HAP-1 (cell line): ENCODE results near the gene EPRS1.

Experiments used
- DNase-seq, 2 experiments: peaks; one replicate each; pipeline ENCODE4 v3.0.0-alpha.2; 2016 to 2020; ENCODE audit warnings: low spot score in 2 of 2
- H3K27me3 ChIP-seq: fragments of 250-450 bp; sonication (Bioruptor Pico); 2 replicates; pipeline ENCODE4 v1.5.1; 2020; ENCODE audit warnings: low read depth, mild to moderate bottlenecking, moderate library complexity
- H3K36me3 ChIP-seq: fragments of 250-450 bp; sonication (Bioruptor Pico); replicated peaks from 2 replicates; pipeline ENCODE4 v1.5.1; 2020; ENCODE audit warnings: mild to moderate bottlenecking
- H3K4me1 ChIP-seq: fragments of 250-450 bp; sonication (Bioruptor Pico); 2 replicates; pipeline ENCODE4 v1.5.1; 2020; ENCODE audit warnings: mild to moderate bottlenecking
- H3K4me3 ChIP-seq: fragments of 250-450 bp; sonication (Bioruptor Pico); 2 replicates; pipeline ENCODE4 v1.5.1; 2020; ENCODE audit warnings: mild to moderate bottlenecking, moderate library complexity
- H3K9me3 ChIP-seq: fragments of 250-450 bp; sonication (Bioruptor Pico); 2 replicates; pipeline ENCODE4 v1.5.1; 2020; ENCODE audit warnings: mild to moderate bottlenecking, moderate library complexity
- in situ Hi-C: fragments of 300-500 bp; cut with MboI; formaldehyde crosslinking; loops from 3 replicates; pipeline ENCODE4 v1.14.3; 2020; ENCODE audit warnings: low sequenced_read_pairs, inconsistent platforms, mixed read lengths

EPRS1 gene

DNA sequence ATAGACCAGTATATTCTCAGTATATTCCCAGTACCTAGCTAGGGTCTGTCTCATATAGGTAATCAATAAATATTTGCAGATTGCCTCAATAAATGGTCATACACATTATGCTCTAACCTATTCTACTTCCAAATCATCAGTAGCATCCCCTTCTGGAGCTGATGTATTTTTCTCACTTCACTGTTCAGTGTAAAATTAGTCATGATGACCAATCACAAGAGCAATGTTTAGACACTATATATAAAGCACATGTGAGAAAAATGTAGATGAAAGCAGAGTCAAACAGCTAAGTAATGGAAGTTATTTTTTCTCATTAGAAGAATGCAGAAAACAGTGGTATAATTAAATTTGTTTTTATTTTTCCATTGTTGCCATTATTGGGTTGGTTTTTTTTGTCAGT, 34.7 kb downstream of the EPRS1 start:
- in situ Hi-C loops: no loop called here
- Histone ChIP-seq H3K36me3 (peaks cover 58% of the 10 kb centered on the region), H3K4me3 (no peak overlapping the region), H3K4me1 (no peaks in the 10 kb centered on the region; the same call in 1 of the 2 replicates), H3K27me3 (no peaks in the 10 kb centered on the region), H3K9me3 (no peaks in the 10 kb centered on the region)
- no peak for DNase-seq

- Histone ChIP-seq H3K36me3 (peaks cover 73% of the 10 kb centered on the region), H3K4me3 (no peak overlapping the region), H3K4me1 (no peaks in the 10 kb centered on the region; the same call in 1 of the 2 replicates), H3K9me3 (no peaks in the 10 kb centered on the region), H3K27me3 (no peaks in the 10 kb centered on the region)
- no peak for DNase-seq
- in situ Hi-C loops: no loop called here
Measured at GRCh38 chr1:220007438-220007837, 38.9 kb downstream of the EPRS1 start.

- no peak for DNase-seq
- Histone ChIP-seq H3K4me3 (no peak overlapping the region), H3K9me3 (no peaks in the 10 kb centered on the region), H3K36me3 (peaks cover 64% of the 10 kb centered on the region), H3K4me1 (no peaks in the 10 kb centered on the region; the same call in 1 of the 2 replicates), H3K27me3 (no peaks in the 10 kb centered on the region)
- in situ Hi-C loops: no loop called here
Measured at GRCh38 chr1:220005489-220005888, 40.8 kb downstream of the EPRS1 start.

GRCh38 chr1:220003610-220004299, 42.5 kb downstream of the EPRS1 start:
- Histone ChIP-seq H3K4me3 (no peak overlapping the region), H3K4me1 (no peaks in the 10 kb centered on the region; the same call in 1 of the 2 replicates), H3K9me3 (no peaks in the 10 kb centered on the region), H3K36me3 (peaks cover 54% of the 10 kb centered on the region), H3K27me3 (no peaks in the 10 kb centered on the region)
- no peak for DNase-seq
- in situ Hi-C loops: no loop called here

GRCh38 chr1:220003015-220003414, 43.3 kb downstream of the EPRS1 start:
- no peaks in the 10 kb centered on the region for H3K9me3 ChIP-seq
- in situ Hi-C loops: no loop called here
- H3K4me1 ChIP-seq: no peaks in the 10 kb centered on the region; the same call in 1 of the 2 replicates
- no peak overlapping the region for H3K4me3 ChIP-seq
- H3K36me3 ChIP-seq: peaks cover 54% of the 10 kb centered on the region
- no peaks in the 10 kb centered on the region for H3K27me3 ChIP-seq
- DNase-seq: no peak

GRCh38 chr1:220001095-220001501, 45.2 kb downstream of the EPRS1 start:
- H3K4me3 ChIP-seq: no peak overlapping the region
- H3K9me3 ChIP-seq: no peaks in the 10 kb centered on the region
- H3K4me1 ChIP-seq: no peaks in the 10 kb centered on the region
- in situ Hi-C loops: no loop called here
- no peaks in the 10 kb centered on the region for H3K27me3 ChIP-seq
- H3K36me3 ChIP-seq: peaks cover 60% of the 10 kb centered on the region
- DNase-seq: no peak

- no peaks in the 10 kb centered on the region for H3K9me3 ChIP-seq
- in situ Hi-C loops: loop anchor here (25.0 kb wide), 1 partner anchor 787 kb away; the partner anchor contains the start of gene MTARC1
- DNase-seq: no peak
- H3K27me3 ChIP-seq: no peaks in the 10 kb centered on the region
- peaks cover 60% of the 10 kb centered on the region for H3K36me3 ChIP-seq
- H3K4me3 ChIP-seq: no peak overlapping the region
- H3K4me1 ChIP-seq: no peaks in the 10 kb centered on the region
Measured at GRCh38 chr1:219999821-220000220, 46.5 kb downstream of the EPRS1 start.
